NCI-H748 (cell line): ENCODE data around the gene DHRS7C.
A peak's percentile ranks its signal among the peaks of the same experiment; 100 is the strongest.

Experiments
- DNase-seq: peaks from one replicate; lab custom pipeline; 2025; ENCODE audit not compliant: unreplicated experiment; lab: John Stamatoyannopoulos, UW

DHRS7C gene

DNA sequence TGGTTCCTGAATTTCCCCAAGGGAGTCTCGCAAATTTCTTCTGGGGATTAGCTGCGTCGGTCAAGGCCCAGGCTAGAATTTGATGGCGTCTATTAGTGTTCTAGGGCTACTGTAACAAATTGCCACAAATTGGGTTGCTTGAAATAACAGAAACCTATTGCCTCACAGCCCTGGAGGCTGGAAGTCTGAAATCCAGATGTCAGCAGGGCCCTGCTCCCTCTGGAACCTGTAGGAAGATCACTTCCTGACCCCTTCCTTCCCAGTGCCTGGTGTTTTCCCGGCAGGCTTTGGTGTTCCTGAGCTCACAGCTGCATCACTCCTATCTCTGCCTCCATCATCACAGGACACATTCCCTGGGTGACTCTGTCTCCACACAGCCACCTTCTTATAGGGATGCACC is 24.4 kb downstream of the DHRS7C start:
- DNase-seq, result no peak

DNA sequence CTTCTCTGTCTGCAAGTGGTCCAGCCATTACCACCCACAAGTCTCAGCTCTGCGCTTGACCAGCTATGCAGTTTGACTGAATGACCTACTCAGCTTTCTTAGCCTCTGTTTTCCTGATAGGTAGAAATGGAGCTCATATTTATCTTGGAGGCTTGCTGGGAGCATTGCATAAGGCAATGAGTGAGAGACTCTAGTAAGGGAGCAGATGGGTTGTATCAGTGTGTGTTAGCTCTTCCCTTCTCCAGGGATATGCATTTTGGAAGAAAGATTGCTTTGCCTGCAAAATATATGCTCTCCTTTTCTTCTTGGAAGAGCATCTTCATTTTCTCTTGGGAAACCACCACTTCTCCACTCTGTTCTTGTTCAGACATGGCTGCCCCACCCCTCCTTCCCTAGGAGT is 26.1 kb downstream of the DHRS7C start:
- DNase-seq, result no peak

DNA sequence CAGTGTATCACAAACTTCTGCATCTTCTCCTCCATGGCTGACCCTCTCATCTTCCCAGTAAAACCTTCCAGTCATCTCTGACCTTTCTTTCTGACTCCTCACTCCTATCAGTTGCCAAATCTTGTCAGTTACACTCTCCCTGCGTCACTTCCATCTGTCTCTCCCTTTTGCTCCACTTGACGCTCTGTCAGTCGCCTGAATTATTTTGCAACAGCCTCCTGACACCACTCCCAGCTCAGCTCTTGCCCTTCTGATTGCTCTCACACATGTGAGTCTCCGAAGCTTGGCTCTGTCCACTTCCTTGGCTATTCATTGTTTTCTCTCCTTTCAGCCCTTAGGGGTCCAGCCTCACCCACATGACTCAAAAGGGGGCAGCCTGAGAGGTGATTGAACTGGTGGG is 27.7 kb downstream of the DHRS7C start:
- no peak for DNase-seq

DNA sequence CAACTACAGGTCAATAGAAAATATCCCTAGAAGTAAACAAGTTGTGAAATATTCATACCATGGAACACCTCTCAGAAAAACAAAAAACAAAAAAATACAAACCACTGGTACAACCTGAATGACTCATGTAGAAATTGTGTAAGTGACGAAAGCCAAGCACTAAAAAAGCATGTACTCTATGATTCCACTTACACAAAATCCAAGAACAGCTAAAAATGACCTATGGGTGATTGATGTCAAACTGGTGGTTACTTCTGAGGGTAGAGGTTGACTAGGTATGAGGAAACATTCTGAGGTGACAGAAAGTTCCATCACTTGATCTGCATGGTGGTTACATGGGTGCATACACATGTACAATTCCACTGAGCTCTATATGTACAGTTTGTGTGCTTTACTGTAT is 31.1 kb downstream of the DHRS7C start:
- no peak for DNase-seq

DNA sequence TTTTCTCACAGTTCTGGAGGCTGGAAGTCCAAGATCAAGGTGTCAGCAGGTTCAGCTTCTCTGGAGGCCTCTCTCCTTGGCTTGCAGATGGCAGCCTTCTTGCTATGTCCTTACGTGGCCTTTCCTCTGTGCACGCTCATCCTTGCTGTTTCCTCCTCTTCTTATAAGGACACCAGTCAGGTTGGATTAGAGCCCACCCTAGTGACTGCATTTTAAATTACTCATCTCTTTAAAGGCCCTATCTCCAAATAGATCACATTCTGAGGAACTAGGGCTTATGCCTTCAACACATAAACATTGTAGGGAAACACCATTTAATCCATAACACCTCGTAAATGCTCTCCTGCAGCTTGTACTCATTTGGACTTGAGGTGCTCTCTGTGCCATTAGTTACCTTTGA is 36.3 kb downstream of the DHRS7C start:
- no peak for DNase-seq

DNA sequence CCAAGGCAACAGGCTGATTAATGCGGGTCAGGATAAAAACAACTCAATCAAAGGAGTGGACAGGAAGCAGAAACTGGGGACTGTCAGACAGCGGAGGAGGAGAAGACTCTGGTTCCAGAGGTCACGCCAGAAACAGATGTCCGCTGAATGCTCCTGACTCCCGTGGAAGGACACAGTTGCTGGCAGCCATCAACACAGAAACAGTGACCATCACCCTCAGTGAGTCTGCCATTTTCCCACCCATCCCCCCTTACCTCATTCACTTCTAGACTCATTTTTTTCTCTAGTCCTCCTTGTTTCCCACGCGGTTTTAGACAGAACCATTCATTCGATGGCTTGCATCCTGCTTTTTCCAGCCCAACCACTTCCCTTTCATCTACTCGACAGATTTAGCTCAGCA is 40.9 kb downstream of the DHRS7C start:
- no peak for DNase-seq

DNA sequence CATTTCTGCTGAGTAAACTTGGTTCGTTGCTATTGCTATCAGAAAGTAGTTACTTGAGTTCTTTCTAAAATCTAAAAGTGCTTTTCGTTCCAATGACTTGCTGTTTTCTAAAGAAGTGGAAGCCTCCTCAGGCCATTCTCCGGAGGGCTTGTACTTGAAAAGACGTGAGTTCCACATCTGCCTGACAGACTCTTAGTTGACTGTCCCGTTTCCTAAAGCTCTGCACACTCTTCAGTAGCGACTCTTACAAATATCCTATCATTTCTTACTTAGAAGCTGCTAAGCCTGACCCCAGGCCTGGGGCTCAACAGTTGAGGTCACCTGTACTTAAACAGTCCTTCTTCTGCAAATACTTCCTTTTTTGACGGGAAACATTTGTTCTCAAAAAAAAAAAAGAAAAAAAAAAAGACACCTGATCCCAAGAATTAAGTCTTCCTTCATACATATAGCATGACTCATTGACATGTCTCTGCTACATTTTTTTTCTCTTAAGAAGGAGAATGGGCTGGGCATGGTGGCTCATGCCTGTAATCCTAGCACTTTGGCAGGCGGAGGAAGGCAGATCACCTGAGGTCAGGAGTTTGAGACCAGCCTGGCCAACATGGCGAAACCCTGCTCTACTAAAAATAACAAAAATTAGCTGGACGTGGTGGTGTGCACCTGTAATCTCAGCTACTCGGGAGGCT is 61.5 kb downstream of the DHRS7C start:
- DNase-seq, result no peak

DNA sequence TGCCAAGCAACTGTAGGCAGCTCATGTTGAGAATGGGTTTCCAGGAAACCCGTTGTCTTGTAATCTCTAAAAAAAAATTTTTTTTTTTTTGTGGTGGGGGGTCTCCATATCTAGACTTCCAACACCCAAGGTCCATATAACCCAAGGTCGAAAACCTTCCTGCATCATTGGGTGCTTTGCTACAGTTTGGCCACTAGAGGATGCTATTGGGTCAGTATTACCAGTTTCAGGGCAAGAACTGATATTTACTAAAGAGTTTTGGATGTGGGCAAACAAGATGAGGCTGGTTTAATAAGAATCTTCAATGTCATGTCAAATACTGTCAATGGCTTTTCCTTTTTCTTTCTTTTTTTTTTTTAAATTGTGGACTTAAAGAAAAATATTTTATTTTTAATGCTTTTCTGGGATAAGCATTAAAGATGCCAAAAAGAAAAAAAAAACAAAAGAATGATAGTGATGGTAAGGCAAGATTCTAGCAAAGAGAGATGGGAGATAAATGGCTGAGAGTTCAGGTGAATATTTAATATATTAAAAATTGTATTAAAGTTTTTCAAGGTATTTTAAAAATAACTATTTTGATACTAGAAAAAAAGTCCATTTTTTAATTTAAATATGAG is 62.2 kb downstream of the DHRS7C start:
- DNase-seq, result peak; percentile 51

DNA sequence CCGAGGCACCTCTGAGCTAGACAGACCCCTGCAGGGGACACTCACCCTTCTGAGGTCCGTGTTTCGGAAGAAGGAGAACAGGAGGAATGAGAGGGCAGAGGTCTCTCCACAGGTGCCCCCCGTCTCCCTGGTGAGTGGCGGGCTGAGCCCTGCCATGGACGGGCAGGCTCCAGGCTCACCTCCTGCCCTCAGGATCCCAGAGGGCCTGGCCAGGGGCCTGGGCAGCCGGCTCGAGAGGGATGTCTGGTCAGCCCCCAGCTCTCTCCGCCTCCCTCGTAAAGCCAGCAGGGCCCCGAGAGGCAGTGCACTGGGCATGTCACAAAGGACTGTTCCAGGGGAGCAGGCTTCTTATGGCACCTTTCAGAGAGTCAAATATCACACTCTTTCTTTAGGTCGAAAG is 62.8 kb downstream of the DHRS7C start:
- no peak for DNase-seq

DNA sequence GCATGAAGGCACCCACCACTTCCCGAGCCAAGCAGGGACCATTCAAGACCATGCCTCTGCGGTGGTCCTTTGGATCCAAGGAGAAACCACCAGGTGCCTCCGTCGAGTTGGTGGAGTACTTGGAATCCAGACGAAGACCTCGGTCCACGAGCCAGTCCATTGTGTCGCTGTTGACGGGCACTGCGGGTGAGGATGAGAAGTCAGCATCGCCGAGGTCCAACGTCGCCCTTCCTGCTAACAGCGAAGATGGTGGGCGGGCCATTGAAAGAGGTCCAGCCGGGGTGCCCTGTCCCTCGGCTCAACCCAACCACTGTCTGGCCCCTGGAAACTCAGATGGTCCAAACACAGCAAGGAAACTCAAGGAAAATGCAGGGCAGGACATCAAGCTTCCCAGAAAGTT is 63.4 kb downstream of the DHRS7C start:
- no peak for DNase-seq

DNA sequence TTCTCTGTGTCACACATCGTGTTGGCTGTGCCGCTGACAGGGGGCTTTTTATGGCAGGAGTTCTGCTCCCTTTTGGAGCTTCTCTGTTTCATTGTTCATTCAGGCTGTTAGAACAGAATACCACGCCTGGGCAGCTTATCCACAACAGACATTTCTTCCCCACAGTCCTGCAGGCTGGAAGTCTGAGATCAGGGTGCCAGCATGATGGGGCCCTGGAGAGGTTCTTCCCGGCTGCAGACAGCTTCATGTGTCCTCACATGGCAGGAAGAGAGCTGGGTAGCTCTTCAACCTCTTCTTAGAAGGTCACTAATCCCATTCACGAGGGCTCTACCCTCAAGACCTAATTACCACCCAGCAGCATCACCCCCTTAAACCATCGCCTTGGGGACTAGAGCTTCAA is 65.1 kb downstream of the DHRS7C start:
- DNase-seq, result no peak

DNA sequence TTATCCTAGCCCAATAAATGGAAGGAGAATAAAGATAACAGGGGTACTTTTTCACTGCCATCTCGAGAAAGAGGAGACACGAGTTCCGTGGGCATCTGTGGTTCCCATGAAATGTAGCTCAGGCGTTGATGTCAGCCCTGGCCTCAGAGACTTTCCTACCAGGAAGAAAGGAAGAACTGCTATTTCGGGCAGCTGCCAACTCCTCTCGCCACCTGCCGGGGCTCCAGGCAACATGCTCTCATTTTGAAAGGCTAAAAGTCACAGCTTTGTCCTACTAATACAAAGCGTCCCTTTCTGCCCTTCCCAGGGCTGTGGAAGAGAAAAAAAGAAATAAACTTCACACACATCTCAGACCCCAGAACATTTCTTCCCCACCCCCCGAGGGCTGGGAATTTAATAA is 65.8 kb downstream of the DHRS7C start:
- DNase-seq, result no peak
